KMS-11 (cell line): ENCODE results near the gene ATE1.

Experiments
- H2AFZ ChIP-seq: fragments of 200-600 bp; sonication (generic); 2 replicates; pipeline ENCODE4 v1.6.1; 2016; ENCODE audit warnings: antibody characterized with exemption, mixed run types, low read depth
- H3K27ac ChIP-seq: fragments of 200-600 bp; sonication (generic); 2 replicates; pipeline ENCODE4 v1.6.1; 2016; ENCODE audit warnings: mild to moderate bottlenecking, mixed run types
- H3K27me3 ChIP-seq: fragments of 200-600 bp; sonication (generic); 2 replicates; pipeline ENCODE4 v1.6.1; 2017; ENCODE audit warnings: mild to moderate bottlenecking, low read depth, mixed run types, moderate library complexity; ENCODE audit not compliant: insufficient read depth
- H3K36me3 ChIP-seq: fragments of 200-600 bp; sonication (generic); 2 replicates; pipeline ENCODE4 v1.6.1; 2017; ENCODE audit warnings: mild to moderate bottlenecking, mixed run types; ENCODE audit not compliant: insufficient read depth
- H3K4me1 ChIP-seq: fragments of 200-600 bp; sonication (generic); 2 replicates; pipeline ENCODE4 v1.6.1; 2016; ENCODE audit warnings: mild to moderate bottlenecking, low read depth, mixed run types; ENCODE audit not compliant: poor library complexity, severe bottlenecking
- H3K4me2 ChIP-seq: fragments of 200-600 bp; sonication (generic); 2 replicates; pipeline ENCODE4 v1.7.0; 2016; ENCODE audit warnings: mild to moderate bottlenecking, mixed run types
- H3K4me3 ChIP-seq: fragments of 200-600 bp; sonication (generic); IDR thresholded peaks from 2 replicates; pipeline ENCODE4 v1.6.1; 2017; ENCODE audit warnings: low read depth, low read length, mixed read lengths; ENCODE audit not compliant: insufficient read depth
- H3K79me2 ChIP-seq: fragments of 200-600 bp; sonication (generic); 2 replicates; pipeline ENCODE4 v1.6.1; 2016; ENCODE audit warnings: low read depth, mixed run types; ENCODE audit not compliant: insufficient read depth
- H3K9ac ChIP-seq: fragments of 200-600 bp; sonication (generic); 2 replicates; pipeline ENCODE4 v1.6.1; 2016; ENCODE audit warnings: mild to moderate bottlenecking, mixed run types
- H4K20me1 ChIP-seq: fragments of 200-600 bp; sonication (generic); 2 replicates; pipeline ENCODE4 v1.6.1; 2016; ENCODE audit warnings: mild to moderate bottlenecking, mixed run types; ENCODE audit not compliant: insufficient read depth
- TF ChIP-seq, protein P1 (sequence below): fragments of 200-600 bp; sonication (generic); conservative IDR thresholded peaks from 2 replicates; pipeline ENCODE4 v1.6.1; 2017; ENCODE audit warnings: low read depth, mild to moderate bottlenecking, antibody characterized with exemption, low read length, moderate library complexity, mixed read lengths

Gene ATE1

DNA sequence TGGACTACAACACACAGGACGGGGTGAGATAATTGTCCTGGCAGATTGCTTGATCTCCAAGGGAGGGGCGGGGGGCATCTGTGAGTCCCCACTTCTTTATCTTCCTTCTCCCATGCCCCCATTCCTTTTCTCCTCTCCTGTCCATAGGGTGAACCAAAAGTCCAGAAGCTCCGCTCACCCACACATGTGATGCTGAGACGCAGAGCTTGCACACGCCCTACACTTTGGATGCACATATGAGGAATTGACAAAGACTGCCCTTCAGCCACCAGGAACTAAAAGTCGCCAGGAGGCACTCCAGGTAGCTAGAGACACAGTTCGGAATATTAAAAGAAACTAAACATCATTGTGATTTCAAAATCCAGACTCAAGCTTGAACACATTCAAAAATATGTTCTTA, 216.9 kb downstream of the ATE1 start:
- Histone ChIP-seq H3K36me3 (no peaks in the 10 kb centered on the region), H2AFZ (no peak overlapping the region), H3K79me2 (no peaks in the 10 kb centered on the region), H3K4me1 (no peaks in the 10 kb centered on the region), H3K27me3 (no peaks in the 10 kb centered on the region), H4K20me1 (no peaks in the 10 kb centered on the region), H3K4me3 (no peak overlapping the region), H3K9ac (no peak overlapping the region), H3K27ac (no peak overlapping the region), H3K4me2 (no peak overlapping the region)
- TF ChIP-seq, protein P1, sequence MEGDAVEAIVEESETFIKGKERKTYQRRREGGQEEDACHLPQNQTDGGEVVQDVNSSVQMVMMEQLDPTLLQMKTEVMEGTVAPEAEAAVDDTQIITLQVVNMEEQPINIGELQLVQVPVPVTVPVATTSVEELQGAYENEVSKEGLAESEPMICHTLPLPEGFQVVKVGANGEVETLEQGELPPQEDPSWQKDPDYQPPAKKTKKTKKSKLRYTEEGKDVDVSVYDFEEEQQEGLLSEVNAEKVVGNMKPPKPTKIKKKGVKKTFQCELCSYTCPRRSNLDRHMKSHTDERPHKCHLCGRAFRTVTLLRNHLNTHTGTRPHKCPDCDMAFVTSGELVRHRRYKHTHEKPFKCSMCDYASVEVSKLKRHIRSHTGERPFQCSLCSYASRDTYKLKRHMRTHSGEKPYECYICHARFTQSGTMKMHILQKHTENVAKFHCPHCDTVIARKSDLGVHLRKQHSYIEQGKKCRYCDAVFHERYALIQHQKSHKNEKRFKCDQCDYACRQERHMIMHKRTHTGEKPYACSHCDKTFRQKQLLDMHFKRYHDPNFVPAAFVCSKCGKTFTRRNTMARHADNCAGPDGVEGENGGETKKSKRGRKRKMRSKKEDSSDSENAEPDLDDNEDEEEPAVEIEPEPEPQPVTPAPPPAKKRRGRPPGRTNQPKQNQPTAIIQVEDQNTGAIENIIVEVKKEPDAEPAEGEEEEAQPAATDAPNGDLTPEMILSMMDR: no peak

DNA sequence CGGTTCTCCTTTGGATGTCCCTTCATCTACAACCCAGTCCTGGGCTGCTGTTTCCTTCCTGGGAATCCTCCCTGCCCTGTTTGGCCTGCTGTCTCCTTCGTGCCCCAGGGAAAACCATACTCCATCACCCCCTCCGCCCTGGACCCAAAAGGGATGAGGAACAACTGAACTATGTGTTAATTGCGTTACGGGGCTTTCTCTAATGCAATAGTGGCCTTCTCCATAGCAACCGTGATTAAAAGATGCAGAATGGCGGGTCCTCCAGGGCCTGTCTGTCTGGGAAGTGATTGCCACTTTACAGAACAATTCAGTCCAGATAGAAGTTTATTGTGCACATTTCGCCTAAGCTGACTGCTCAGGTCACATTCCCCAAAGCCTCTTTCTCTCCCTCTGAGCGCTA, 217.6 kb downstream of the ATE1 start:
- H4K20me1 ChIP-seq: no peaks in the 10 kb centered on the region
- H3K9ac ChIP-seq: no peak overlapping the region
- H3K4me2 ChIP-seq: no peak overlapping the region
- no peaks in the 10 kb centered on the region for H3K36me3 ChIP-seq
- no peaks in the 10 kb centered on the region for H3K27me3 ChIP-seq
- no peaks in the 10 kb centered on the region for H3K79me2 ChIP-seq
- no peak overlapping the region for H3K4me3 ChIP-seq
- no peak overlapping the region for H2AFZ ChIP-seq
- no peak overlapping the region for H3K27ac ChIP-seq
- no peaks in the 10 kb centered on the region for H3K4me1 ChIP-seq
- TF ChIP-seq, protein P1: no peak

DNA sequence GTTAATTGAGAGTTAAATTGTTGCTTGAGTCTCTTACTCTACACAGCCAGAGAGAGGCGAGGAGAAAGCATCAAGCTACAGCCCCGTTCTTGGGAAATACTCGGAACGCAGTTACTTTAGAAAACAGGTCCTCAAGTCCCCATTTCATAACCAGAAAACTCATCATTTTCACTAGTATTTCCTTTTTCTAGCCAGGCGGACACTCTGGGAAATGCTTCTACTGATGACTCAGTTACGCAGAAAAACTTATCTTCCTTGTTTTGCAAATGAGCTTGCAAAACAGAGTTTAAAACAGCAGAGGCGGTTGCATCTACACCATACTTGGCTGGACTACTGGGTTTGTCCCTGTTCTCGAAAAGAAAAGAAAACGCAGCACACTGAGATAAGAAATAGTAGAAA, 218.2 kb downstream of the ATE1 start:
- no peaks in the 10 kb centered on the region for H3K4me1 ChIP-seq
- TF ChIP-seq, protein P1: no peak
- H4K20me1 ChIP-seq: no peaks in the 10 kb centered on the region
- no peak overlapping the region for H3K9ac ChIP-seq
- no peak overlapping the region for H3K4me2 ChIP-seq
- no peak overlapping the region for H2AFZ ChIP-seq
- H3K27me3 ChIP-seq: no peaks in the 10 kb centered on the region
- no peak overlapping the region for H3K4me3 ChIP-seq
- no peaks in the 10 kb centered on the region for H3K36me3 ChIP-seq
- H3K27ac ChIP-seq: no peak overlapping the region
- H3K79me2 ChIP-seq: no peaks in the 10 kb centered on the region

DNA sequence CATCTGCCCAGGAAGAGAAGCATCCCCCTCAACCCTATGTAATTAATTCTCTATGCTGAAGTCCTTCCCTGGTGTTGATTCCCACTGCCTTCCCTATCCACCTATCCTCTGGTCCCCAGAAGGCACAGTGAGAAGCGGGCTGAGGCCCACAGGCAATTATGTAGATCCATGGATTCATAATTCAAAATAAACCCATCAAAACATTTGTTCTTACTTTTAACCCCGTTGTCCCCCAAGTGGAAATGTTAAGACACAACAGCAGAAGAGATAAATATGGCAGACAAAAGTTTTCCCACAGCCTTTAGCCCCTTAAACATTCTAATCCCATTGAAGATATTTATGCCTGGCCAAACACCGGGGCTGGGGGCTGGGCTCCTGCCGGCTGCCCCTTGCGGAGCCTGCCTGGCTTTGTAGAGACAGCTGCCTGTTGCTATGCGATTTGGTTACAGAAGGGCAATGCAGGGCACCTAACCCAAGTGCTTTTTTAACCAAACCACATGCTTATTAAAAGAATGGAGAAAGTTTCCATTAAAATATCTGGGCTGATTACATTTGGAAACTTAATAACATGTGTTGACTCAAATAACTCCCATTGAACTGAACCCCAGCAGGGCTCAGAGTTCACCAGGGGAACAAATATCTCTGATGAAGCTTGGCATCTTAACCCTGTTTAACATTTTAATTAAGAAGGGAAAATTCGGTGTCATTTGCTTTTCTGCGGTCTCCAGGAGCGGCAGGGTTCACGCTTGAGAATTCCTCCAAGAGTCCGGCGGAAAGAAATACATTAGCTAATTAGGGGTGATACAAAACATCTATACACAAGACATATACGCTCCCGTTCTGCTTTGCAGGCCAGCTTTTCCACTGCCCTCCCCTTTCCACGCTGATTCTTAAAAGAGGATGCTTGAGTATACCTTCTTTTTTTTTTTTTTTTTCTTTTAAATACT, 218.8 kb downstream of the ATE1 start:
- Histone ChIP-seq H2AFZ (no peak overlapping the region), H3K4me1 (no peaks in the 10 kb centered on the region), H3K4me3 (no peak overlapping the region), H3K9ac (no peak overlapping the region), H3K27ac (no peak overlapping the region), H3K4me2 (no peak overlapping the region), H3K27me3 (no peaks in the 10 kb centered on the region), H3K79me2 (no peaks in the 10 kb centered on the region), H4K20me1 (no peaks in the 10 kb centered on the region), H3K36me3 (no peaks in the 10 kb centered on the region)
- TF ChIP-seq, protein P1: no peak
